NOMO-1 treated with dmso at 0.1 percent for 144 hours (cell line): ENCODE measurements around the gene SEMA7A.
A peak's percentile ranks its signal among the peaks of the same experiment; 100 is the strongest.
"Not testable (repeated sequence)": the region's sequence is repeated elsewhere in the genome, so short reads cannot be mapped to it uniquely, and the experiment has no call there.

Source experiments
- DNase-seq: peaks from one replicate; lab custom pipeline; 2025; ENCODE audit not compliant: unreplicated experiment; lab: John Stamatoyannopoulos, UW

SEMA7A gene

GRCh38 chr15:74433592-74434262 lies at the start of gene SEMA7A:
Gene SEMA7A (minus strand): TSS chr15:74433958. CDS start chr15:74433918, 40 bp downstream.
- peak; percentile 84 for DNase-seq

GRCh38 chr15:74482661-74483060 lies 48.9 kb upstream of the SEMA7A start:
- no peak for DNase-seq

GRCh38 chr15:74480364-74480763 lies 46.6 kb upstream of the SEMA7A start:
- not testable (repeated sequence) for DNase-seq

GRCh38 chr15:74471621-74472020 lies 37.9 kb upstream of the SEMA7A start:
- DNase-seq, result not testable (repeated sequence)

- peak; percentile 49 for DNase-seq
Measured at GRCh38 chr15:74470631-74471395, 37.1 kb upstream of the SEMA7A start.

- no peak for DNase-seq
Measured at GRCh38 chr15:74468341-74469032, 34.7 kb upstream of the SEMA7A start.

- DNase-seq, result no peak
Measured at GRCh38 chr15:74466570-74466969, 32.8 kb upstream of the SEMA7A start.

GRCh38 chr15:74464897-74465296 lies 31.1 kb upstream of the SEMA7A start:
- DNase-seq, result no peak

- DNase-seq, result no peak
Measured at GRCh38 chr15:74464216-74464615, 30.5 kb upstream of the SEMA7A start.

- no peak for DNase-seq
Measured at GRCh38 chr15:74463634-74464033, 29.9 kb upstream of the SEMA7A start.

- no peak for DNase-seq
Measured at GRCh38 chr15:74461847-74462511, 28.2 kb upstream of the SEMA7A start.

- DNase-seq, result peak; percentile 95
Measured at GRCh38 chr15:74460871-74461846, 27.4 kb upstream of the SEMA7A start, which contains the start of gene UBL7. Gene UBL7 (minus strand): TSS chr15:74461160. CDS start chr15:74458867, 2,293 bp downstream.

- peak; percentile 29 for DNase-seq
Measured at GRCh38 chr15:74460298-74460697, 26.5 kb upstream of the SEMA7A start.

GRCh38 chr15:74459798-74460197 lies 26.0 kb upstream of the SEMA7A start:
- DNase-seq, result not testable (repeated sequence)

- no peak for DNase-seq
Measured at GRCh38 chr15:74458473-74458872, 24.7 kb upstream of the SEMA7A start.

- DNase-seq, result not testable (repeated sequence)
Measured at GRCh38 chr15:74457036-74457435, 23.3 kb upstream of the SEMA7A start.

- no peak for DNase-seq
Measured at GRCh38 chr15:74454764-74455500, 21.2 kb upstream of the SEMA7A start.

- no peak for DNase-seq
Measured at GRCh38 chr15:74453925-74454763, 20.4 kb upstream of the SEMA7A start.
